WTC11 (cell line): ENCODE data around the gene CBFA2T3. TPM values are rescaled to one million over a fixed set of nuclear protein-coding genes. Genes with fewer than 3 reads are reported as not detected.

ENCODE experiments used
- ATAC-seq: fragments of 200-7000 bp; cut with Tn5 transposase; 2 replicates; pipeline ENCODE4 v1.10.0; 2021; ENCODE audit warnings: mild to moderate bottlenecking, moderate library complexity
- CTCF ChIA-PET: fragments of 300-600 bp; sonication (Branson Sonifier 250); formaldehyde crosslinking; loops from one replicate; lab custom pipeline; 2021; ENCODE audit warnings: antibody characterized with exemption; lab: Charles Lee
- POLR2A ChIA-PET: fragments of 350-600 bp; sonication (Branson Sonifier 250); formaldehyde crosslinking; loops from one replicate; lab custom pipeline; 2021; ENCODE audit warnings: antibody characterized with exemption; lab: Charles Lee
- DNase-seq: peaks from one replicate; pipeline ENCODE4 v3.0.0; 2021; ENCODE audit warnings: low spot score
- H3K27ac Mint-ChIP-seq: 2 replicates; pipeline ENCODE4 v1.8.0; 2021; ENCODE audit warnings: mixed read lengths
- H3K27me3 Mint-ChIP-seq: 2 replicates; pipeline ENCODE4 v1.8.0; 2021; ENCODE audit warnings: low read depth, mild to moderate bottlenecking, moderate library complexity, mixed read lengths
- H3K36me3 Mint-ChIP-seq: 2 replicates; pipeline ENCODE4 v1.8.0; 2021; ENCODE audit warnings: mixed read lengths
- H3K4me1 Mint-ChIP-seq: 2 replicates; pipeline ENCODE4 v1.8.0; 2022; ENCODE audit warnings: mixed read lengths
- H3K4me3 Mint-ChIP-seq: 2 replicates; pipeline ENCODE4 v1.8.0; 2021; ENCODE audit warnings: mild to moderate bottlenecking, moderate library complexity, mixed read lengths
- H3K9me3 Mint-ChIP-seq: 2 replicates; pipeline ENCODE4 v1.8.0; 2021; ENCODE audit warnings: mixed read lengths
- AR ChIP-seq: fragments of 250-450 bp; sonication (Bioruptor Pico); IDR thresholded peaks from 2 replicates; pipeline ENCODE4 v1.9.0; 2021; ENCODE audit warnings: mild to moderate bottlenecking
- ATF2 ChIP-seq: sonication (generic); formaldehyde crosslinking; IDR thresholded peaks from 2 replicates; pipeline ENCODE4 v1.8.1; 2022; ENCODE audit warnings: low read depth, missing genetic modification reagents, borderline replicate concordance
- CBFB ChIP-seq: sonication (generic); formaldehyde crosslinking; IDR thresholded peaks from 2 replicates; pipeline ENCODE4 v1.8.1; 2022; ENCODE audit warnings: mild to moderate bottlenecking, low read depth, missing genetic modification reagents
- CDX4 ChIP-seq: fragments of 250-450 bp; sonication (Bioruptor Pico); IDR thresholded peaks from 2 replicates; pipeline ENCODE4 v1.9.0; 2021; ENCODE audit warnings: moderate library complexity, mild to moderate bottlenecking, inconsistent platforms, borderline replicate concordance
- E2F5 ChIP-seq: sonication (generic); formaldehyde crosslinking; IDR thresholded peaks from 2 replicates; pipeline ENCODE4 v1.8.1; 2022; ENCODE audit warnings: mild to moderate bottlenecking, moderate library complexity, missing genetic modification reagents
- EMX1 ChIP-seq: fragments of 250-450 bp; sonication (Bioruptor Pico); IDR thresholded peaks from 2 replicates; pipeline ENCODE4 v1.8.0; 2021; ENCODE audit warnings: mild to moderate bottlenecking
- ESRRA ChIP-seq: sonication (generic); formaldehyde crosslinking; IDR thresholded peaks from 2 replicates; pipeline ENCODE4 v1.8.1; 2022; ENCODE audit warnings: mild to moderate bottlenecking, missing genetic modification reagents, borderline replicate concordance
- FOXP4 ChIP-seq: sonication (generic); formaldehyde crosslinking; IDR thresholded peaks from 2 replicates; pipeline ENCODE4 v1.8.0; 2022; ENCODE audit warnings: mild to moderate bottlenecking, missing genetic modification reagents
- JAZF1 ChIP-seq: fragments of 250-450 bp; sonication (Bioruptor Pico); IDR thresholded peaks from 2 replicates; pipeline ENCODE4 v1.9.0; 2021; ENCODE audit warnings: moderate library complexity, mild to moderate bottlenecking, inconsistent platforms
- MAX ChIP-seq: sonication (generic); formaldehyde crosslinking; IDR thresholded peaks from 2 replicates; pipeline ENCODE4 v1.8.0; 2022; ENCODE audit warnings: mild to moderate bottlenecking, missing genetic modification reagents
- NR1H2 ChIP-seq: sonication (generic); formaldehyde crosslinking; IDR thresholded peaks from 2 replicates; pipeline ENCODE4 v1.9.0; 2021; ENCODE audit warnings: mild to moderate bottlenecking, moderate library complexity, missing genetic modification reagents
- SMAD4 ChIP-seq: sonication (generic); formaldehyde crosslinking; IDR thresholded peaks from 2 replicates; pipeline ENCODE4 v1.8.0; 2022; ENCODE audit warnings: mild to moderate bottlenecking, missing genetic modification reagents
- TP53 ChIP-seq: sonication (generic); formaldehyde crosslinking; IDR thresholded peaks from 2 replicates; pipeline ENCODE4 v1.8.1; 2023; ENCODE audit warnings: mild to moderate bottlenecking, missing genetic modification reagents
- USF1 ChIP-seq: sonication (generic); formaldehyde crosslinking; IDR thresholded peaks from 2 replicates; pipeline ENCODE4 v1.8.0; 2022; ENCODE audit warnings: mild to moderate bottlenecking, missing genetic modification reagents
- USF2 ChIP-seq: sonication (generic); formaldehyde crosslinking; IDR thresholded peaks from 2 replicates; pipeline ENCODE4 v1.8.1; 2023; ENCODE audit warnings: mild to moderate bottlenecking, missing genetic modification reagents, moderate library complexity
- ZBTB43 ChIP-seq: sonication (generic); formaldehyde crosslinking; IDR thresholded peaks from 2 replicates; pipeline ENCODE4 v1.8.1; 2023; ENCODE audit warnings: mild to moderate bottlenecking, missing genetic modification reagents
- ZNF416 ChIP-seq: fragments of 250-450 bp; sonication (Bioruptor Pico); IDR thresholded peaks from 2 replicates; pipeline ENCODE4 v1.9.0; 2021; ENCODE audit warnings: mild to moderate bottlenecking, inconsistent platforms
- ZNF512 ChIP-seq: sonication (generic); formaldehyde crosslinking; IDR thresholded peaks from 2 replicates; pipeline ENCODE4 v1.8.1; 2022; ENCODE audit warnings: missing genetic modification reagents, borderline replicate concordance
- total RNA-seq: library from RNA; stranded (reverse); gene quantifications from 3 replicates; pipeline ENCODE4 v1.2.3, GENCODE V29; 2021

Gene CBFA2T3
- total RNA-seq, 1 experiment from 2014 or later, result 2.6 TPM

- Mint-ChIP-seq H3K36me3 (no peaks in the 10 kb centered on the region), H3K9me3 (no peaks in the 10 kb centered on the region), H3K4me1 (no peaks in the 10 kb centered on the region), H3K4me3 (no peak overlapping the region), H3K27ac (no peak overlapping the region), H3K27me3 (no peaks in the 10 kb centered on the region)
- ATAC-seq (no peak), DNase-seq (no peak)
- ChIA-PET CTCF (interaction anchor here (1.5 kb wide), 1 partner anchor 297 kb away, joined by 4 read pairs; no protein-coding TSS in a partner anchor), POLR2A (no interaction called here)
- TF ChIP-seq USF2 (CRISPR knock-in tag) (no peak), CDX4 (no peak), CBFB (no peak), USF1 (CRISPR knock-in tag) (no peak), ESRRA (no peak), ZBTB43 (CRISPR knock-in tag) (no peak), AR (CRISPR knock-in tag) (no peak), NR1H2 (CRISPR knock-in tag) (no peak), ATF2 (no peak)
Measured at GRCh38 chr16:88870608-88871348, 106.2 kb downstream of the CBFA2T3 start.

GRCh38 chr16:88869673-88869980 lies 107.4 kb downstream of the CBFA2T3 start:
- Mint-ChIP-seq H3K27me3 (no peaks in the 10 kb centered on the region), H3K4me3 (no peak overlapping the region), H3K27ac (no peak overlapping the region), H3K4me1 (no peaks in the 10 kb centered on the region), H3K36me3 (no peaks in the 10 kb centered on the region), H3K9me3 (no peaks in the 10 kb centered on the region)
- ATAC-seq (no peak), DNase-seq (no peak)
- POLR2A ChIA-PET, result no interaction called here
- CTCF ChIA-PET, result no interaction called here
- no peak for TF ChIP-seq E2F5 (CRISPR knock-in tag)
- no peak for TF ChIP-seq ZNF416 (CRISPR knock-in tag)
- no peak for TF ChIP-seq FOXP4
- no peak for TF ChIP-seq ZNF512 (CRISPR knock-in tag)
- TF ChIP-seq ESRRA, result no peak
- no peak for TF ChIP-seq MAX (CRISPR knock-in tag)
- no peak for TF ChIP-seq TP53 (CRISPR knock-in tag)
- TF ChIP-seq SMAD4 (CRISPR knock-in tag), result no peak
- no peak for TF ChIP-seq CBFB
- no peak for TF ChIP-seq EMX1 (CRISPR knock-in tag)
- TF ChIP-seq JAZF1 (CRISPR knock-in tag), result no peak
